ENCODE measurements around the gene FAM83C.
"Not testable (repeated sequence)": the region's sequence is repeated elsewhere in the genome, so short reads cannot be mapped to it uniquely, and the experiment has no call there.

Gene FAM83C

GRCh38 chr20:35318502-35319157, 26.4 kb upstream of the FAM83C start:
- DNase-seq (ENCODE audit: low spot score) = no peak

GRCh38 chr20:35317416-35318210, 25.4 kb upstream of the FAM83C start:
- DNase-seq (ENCODE audit: low spot score) = no peak

- DNase-seq (ENCODE audit: low spot score) = no peak
Measured at GRCh38 chr20:35316086-35316485, 23.9 kb upstream of the FAM83C start.

- not testable (repeated sequence) for DNase-seq (ENCODE audit: low spot score)
Measured at GRCh38 chr20:35315632-35316020, 23.4 kb upstream of the FAM83C start.

GRCh38 chr20:35314816-35315631, 22.8 kb upstream of the FAM83C start:
- DNase-seq (ENCODE audit: low spot score) = no peak

GRCh38 chr20:35312318-35312717, 20.1 kb upstream of the FAM83C start:
- peak; percentile 64 for DNase-seq (ENCODE audit: low spot score)

GRCh38 chr20:35311822-35312221, 19.6 kb upstream of the FAM83C start:
- DNase-seq (ENCODE audit: low spot score) = no peak

GRCh38 chr20:35311409-35311808, 19.2 kb upstream of the FAM83C start:
- DNase-seq (ENCODE audit: low spot score) = no peak

- DNase-seq (ENCODE audit: low spot score) = peak; percentile 45
Measured at GRCh38 chr20:35307666-35308653, 15.7 kb upstream of the FAM83C start.

GRCh38 chr20:35306931-35307517, 14.8 kb upstream of the FAM83C start:
- peak; percentile 49 for DNase-seq (ENCODE audit: low spot score)

GRCh38 chr20:35305682-35306556, 13.7 kb upstream of the FAM83C start:
- peak; percentile 94 for DNase-seq (ENCODE audit: low spot score)

GRCh38 chr20:35304956-35305355, 12.7 kb upstream of the FAM83C start:
- no peak for DNase-seq (ENCODE audit: low spot score)

GRCh38 chr20:35303735-35304491, 11.7 kb upstream of the FAM83C start:
- DNase-seq (ENCODE audit: low spot score) = peak; percentile 71

GRCh38 chr20:35303382-35303734, 11.1 kb upstream of the FAM83C start:
- DNase-seq (ENCODE audit: low spot score) = no peak

- no peak for DNase-seq (ENCODE audit: low spot score)
Measured at GRCh38 chr20:35302421-35303335, 10.5 kb upstream of the FAM83C start.

GRCh38 chr20:35301426-35301825, 9.2 kb upstream of the FAM83C start:
- no peak for DNase-seq (ENCODE audit: low spot score)

GRCh38 chr20:35300469-35301262, 8.4 kb upstream of the FAM83C start:
- DNase-seq (ENCODE audit: low spot score) = no peak

Data from AG08396 (cell line).